Iris pigment epithelial cell (primary cell): Measurements from ENCODE around the gene PALLD.

Experiments
- DNase-seq: peaks from one replicate; pipeline ENCODE4 v3.0.0-alpha.2; 2011; ENCODE audit warnings: low read depth

The PALLD gene

GRCh38 chr4:168592676-168593075, 95.8 kb downstream of the PALLD start:
- DNase-seq, result no peak

DNA sequence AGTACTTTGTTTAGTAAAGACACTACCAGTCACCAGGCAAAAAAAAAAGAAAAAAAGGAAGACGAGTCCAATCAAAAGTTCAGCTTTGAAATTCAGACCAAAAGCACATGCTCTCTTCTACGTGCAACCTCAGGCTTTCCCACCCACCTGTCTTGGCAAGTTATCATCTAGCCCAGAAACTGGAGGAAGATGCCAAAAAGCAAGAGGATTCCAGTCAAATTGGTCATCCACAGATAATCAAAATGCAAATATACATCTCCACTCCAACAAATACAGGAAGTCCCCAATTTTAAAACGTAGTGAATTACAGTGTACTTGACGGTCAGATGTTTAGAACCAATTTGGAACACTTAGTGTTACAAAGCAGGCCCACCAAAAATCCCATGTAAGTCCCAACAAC, 96.5 kb downstream of the PALLD start:
- peak; percentile 38 for DNase-seq

DNA sequence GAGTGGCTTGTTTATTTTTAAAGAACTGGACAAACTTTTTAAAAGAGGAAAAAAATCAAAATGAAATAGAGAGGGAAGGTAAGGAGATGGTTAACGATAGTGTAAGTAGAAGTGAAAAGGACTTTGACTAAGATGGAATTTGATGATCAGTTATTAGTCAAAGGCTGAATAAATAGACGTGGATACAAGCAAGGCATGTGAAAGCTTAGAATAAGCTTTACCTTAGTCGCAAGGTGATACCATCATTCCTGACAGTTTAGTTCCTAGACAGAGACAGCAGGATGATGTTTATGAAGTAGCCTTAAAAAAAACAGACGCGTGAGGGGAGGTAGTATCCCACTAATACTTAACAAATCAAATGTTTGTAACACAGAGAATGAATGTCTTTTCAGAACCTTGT, 97.3 kb downstream of the PALLD start:
- DNase-seq, result no peak

DNA sequence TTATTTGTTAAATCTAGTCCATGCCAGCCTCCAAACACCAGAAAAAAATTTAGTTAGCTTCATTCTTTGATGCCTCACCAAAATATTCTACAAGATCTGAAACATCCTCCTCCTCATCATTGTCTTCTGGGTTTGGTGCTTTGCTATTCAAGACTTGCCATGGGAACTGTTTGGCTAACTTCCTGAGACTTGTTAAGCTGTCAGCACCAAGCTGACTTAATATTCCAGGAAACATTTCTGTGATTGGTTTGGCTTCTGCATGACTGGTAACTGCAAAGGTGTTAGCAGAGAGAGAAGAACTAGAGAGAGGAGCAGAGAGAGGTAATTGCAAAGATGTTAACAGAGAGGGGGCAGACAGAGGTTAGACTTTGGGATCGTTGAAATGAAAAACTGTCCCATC, 101.3 kb downstream of the PALLD start:
- DNase-seq, result no peak

GRCh38 chr4:168600796-168601583, 104.1 kb downstream of the PALLD start:
- no peak for DNase-seq

DNA sequence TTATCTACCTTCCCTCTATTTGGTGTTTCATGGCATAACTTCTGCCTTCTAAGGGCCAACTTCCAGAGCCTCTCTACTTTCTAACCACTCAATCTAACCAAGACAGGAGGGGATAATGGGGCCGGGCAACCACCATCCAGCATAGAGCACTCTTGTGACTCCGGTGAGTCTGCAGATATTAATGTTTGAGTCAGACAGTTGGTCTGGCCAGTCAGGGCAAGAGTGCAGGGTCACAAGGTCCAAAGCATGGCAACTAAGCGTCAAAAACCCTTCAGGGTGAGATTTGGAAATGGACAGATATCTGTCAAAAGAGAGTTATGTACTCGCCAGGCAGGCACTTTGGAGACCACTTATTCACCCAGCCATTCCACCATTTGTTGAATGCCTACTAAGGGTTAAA, 105.0 kb downstream of the PALLD start:
- DNase-seq, result no peak

GRCh38 chr4:168604496-168605373, 107.9 kb downstream of the PALLD start:
- peak; percentile 92 for DNase-seq

DNA sequence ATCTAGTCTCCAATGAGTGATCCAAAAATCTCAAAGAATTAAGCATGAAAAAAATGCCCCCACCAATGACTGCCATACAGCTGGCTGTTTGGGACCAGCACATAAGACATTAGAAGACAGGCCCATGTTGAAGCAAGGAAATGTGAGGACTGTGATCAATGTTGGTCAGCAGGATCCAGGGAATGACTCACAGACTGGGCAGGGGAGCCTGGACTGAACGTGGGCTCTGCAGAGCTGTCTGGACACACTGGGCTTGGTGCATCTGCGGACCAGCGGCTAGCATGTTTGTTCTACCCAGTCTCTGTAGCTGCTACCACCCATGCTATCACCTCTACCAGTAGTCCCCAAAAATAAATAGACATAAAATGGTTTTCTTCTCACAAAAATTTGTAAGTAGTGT, 108.6 kb downstream of the PALLD start:
- peak; percentile 87 for DNase-seq

GRCh38 chr4:168607215-168607614, 110.4 kb downstream of the PALLD start:
- no peak for DNase-seq

DNA sequence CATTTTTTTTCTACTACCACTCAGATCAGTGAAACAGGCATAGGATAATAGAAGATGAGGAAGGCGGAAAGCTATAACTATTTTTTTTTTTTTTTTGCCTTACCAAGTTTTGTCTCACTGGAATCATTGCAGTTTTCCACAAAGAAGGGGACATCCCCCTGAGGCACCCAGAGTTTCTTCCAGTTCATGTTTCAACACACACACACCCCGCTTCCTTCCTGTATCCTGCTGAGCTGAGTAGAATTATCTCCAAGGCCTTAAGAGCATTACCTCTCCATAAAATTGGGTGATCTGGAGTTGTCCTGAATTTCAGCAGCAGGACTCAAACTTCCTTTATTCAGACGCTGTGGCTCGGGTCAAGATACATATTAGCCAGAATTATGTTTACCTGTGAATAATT, 111.9 kb downstream of the PALLD start:
- DNase-seq, result no peak

GRCh38 chr4:168609369-168609768, 112.5 kb downstream of the PALLD start:
- DNase-seq, result no peak

DNA sequence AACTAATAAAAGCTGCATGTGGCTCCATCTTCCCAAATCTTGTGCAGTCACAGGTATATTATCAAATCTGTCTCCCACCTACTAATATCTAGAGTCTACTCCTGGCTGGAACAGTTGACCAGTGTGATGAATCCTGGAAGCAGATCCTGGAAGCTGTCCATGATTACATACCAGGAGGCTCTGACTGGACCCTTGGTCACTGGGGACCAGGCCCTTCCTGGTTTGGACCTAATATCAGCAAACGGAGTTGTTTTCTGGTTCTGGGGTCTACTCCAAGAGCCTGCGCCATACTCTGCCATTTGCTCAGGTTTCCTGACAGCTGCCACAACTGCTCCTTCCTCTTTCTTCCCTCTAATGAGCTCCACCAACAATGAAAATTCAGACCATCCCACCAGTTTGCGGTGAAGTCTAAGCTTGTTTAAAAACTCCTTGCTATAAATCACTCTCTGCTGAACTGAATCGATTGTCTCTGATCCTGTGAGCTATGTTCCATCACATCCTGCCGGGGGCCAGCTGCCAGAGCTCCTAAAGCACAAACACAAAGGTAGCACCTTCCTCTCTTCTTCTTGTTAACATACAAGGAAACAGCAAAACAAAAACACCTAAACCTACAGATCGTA, 114.2 kb downstream of the PALLD start:
- no peak for DNase-seq

DNA sequence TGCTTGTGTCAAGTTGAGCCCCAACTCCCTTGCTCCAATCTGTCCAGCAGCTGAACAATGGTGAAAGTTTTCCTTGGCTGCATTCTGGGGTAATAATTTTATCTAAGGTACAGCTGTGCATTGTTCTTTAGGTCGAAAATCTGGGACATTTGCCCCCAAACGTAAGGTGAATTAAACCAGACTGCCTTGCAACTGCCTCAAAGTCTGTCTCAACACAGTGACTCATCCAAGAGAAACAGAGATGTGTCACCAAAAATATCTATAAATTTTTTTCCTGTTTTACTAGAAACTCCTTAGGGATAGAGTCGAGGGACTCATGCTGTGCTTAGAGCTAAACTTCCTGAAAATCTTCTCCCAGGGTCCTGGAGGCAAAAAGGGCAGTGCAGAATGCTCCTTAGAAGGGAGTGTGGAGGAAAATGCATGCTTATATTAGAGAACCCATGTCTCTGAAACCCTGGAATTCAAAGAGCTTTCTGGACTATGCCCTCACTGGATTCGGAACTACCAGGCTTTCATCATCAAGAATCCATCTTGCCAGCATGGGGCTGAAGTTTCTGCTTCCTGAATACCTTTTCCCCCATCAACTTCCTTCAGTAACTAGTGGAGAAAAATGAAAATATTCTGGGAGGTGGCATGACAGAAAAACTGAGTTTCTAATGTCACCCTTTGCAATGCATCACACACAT, 115.7 kb downstream of the PALLD start:
- DNase-seq, result peak; percentile 68

DNA sequence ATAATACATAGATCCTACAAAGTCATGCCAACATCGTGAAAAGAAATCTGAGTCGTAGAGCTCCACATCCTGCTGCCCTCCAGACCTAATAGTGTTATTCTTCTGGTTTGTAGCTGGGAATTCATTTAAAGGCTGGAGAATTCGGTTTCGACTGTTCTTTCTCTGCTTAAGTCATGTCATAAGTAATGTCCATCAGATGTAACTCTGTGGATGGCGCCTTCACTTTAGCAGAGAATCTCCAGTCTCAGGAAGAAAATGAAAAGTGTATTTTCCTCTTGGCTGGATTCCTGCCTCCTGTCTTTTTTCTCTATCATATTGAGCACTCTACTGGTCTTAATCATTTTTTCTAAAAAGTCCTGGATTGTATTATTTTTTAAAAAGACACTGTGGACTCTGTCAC, 117.0 kb downstream of the PALLD start:
- no peak for DNase-seq

- DNase-seq, result no peak
Observed at GRCh38 chr4:168614281-168615057, 117.6 kb downstream of the PALLD start.

DNA sequence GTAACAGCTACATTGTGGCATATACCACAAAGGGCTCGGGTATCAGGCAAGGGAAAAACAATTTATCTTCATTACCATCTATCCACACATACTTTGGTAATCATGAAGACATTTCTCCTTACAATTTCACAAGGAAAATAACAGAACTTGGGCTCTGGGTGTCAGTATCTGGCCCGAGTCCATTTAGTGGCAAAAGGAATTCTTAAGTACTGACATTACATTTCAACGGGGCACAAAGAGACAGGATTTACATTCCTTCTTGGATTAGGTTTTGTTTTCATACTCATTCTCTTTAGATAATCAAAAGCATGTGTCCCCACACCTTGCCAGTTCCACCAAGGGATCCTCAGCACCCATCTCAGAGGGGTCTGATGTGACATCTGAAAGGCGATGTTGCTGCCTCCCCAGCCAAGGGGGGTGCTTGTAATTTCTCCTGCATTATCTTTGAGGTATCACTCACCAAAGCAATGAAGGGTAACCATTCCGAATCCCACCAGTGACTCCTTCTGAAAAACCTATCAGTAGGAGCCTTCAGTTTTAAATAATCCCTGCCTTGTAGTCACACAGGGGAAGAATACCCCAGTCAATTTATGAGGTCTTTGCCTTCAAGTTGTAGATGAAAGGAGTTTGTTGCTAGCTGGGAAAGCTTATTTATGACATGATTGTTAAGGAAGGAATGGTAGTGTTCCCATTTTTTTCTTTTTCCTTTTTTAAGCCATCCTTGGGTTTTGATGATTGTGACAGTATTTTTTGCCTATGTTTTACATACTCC, 118.6 kb downstream of the PALLD start:
- DNase-seq, result peak; percentile 72

DNA sequence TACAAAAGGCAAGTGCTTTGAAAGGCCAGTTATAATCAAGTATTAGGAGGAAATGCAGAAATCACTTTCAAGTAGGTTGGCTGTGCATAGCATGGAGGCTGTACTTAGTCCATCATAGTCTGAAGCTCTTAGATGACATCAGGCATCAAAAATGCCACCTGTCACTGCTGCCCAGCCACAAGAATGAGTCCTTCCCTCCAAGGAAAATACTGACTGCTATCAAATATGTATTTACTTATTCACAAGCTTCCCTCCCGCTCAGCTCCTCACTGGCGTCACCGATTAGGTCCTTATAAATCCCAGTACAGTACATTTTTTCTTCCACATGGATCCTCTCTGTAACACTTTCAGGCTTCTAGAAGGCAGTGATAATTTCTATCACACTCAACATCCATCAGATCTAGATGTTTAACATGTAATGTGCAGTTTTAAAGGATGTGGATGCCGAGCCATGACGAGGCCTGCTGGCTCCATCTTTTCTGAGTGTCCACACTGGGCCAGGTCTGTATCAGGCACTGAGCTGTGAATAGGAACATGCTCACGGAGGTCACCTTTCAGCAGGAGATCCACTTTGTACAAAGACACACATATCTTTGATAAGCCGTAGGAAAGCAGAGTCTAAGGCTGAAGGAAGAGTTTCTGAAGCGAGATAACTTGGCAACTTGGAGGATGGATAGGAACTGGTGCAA, 121.9 kb downstream of the PALLD start:
- DNase-seq, result peak; percentile 81

DNA sequence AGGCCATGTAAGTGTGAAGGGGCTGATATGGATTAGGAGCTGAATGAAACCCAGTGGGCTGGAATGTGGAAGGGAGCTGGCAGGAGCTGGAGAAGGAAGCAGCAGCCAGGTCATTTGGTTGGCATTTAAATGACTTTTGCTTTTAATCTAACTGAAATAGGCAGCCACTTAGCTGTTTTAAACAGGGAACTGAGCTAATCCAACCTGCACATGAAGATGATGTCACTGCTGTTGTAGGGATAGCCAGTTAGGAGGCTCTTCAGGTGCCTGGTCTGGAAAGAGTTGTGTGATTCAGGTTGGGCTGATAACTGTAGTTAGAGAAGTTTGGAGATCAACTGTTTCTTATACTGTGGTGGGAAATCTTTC, 122.4 kb downstream of the PALLD start:
- DNase-seq, result no peak

DNA sequence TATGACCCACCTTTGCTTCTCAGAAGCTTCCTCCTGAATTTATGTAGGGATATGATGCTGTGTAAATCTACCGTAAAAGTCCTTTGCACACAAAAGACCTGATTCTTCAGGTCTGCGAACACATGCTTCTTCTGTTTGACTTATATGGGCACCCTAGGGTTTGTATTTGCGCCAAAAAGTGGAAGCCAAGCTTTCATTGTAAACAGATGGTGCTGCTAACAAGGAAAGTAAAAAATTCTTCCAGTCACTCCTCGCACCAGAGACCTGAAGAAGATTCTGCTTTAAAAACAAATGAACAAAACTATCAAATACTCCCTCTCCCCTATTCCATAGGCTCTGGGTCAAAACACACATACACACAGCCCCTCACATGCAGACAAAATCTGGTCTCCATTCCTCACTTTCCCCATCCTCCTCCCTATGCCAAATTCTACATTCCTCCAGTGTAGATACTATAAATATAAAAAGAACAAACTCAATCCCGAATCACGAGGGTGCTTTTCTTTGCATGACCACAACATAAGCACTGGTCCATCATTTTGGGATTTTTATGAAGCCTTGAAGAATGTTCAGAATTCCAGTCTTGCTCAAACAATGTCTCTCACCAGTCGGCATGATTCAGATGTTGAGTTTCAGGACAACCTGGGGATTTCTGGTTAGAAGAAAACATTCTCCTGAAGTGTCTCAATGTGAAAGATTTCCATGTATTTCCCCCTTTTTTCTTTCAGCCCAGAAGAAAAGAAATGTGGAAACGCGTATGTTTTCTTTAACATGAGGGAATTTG, 125.1 kb downstream of the PALLD start:
- DNase-seq, result peak; percentile 94
